Renal pelvis (tissue), 4 donors: ENCODE data around the gene UBR4. TPM values are rescaled to one million over a fixed set of nuclear protein-coding genes. Genes with fewer than 3 reads are reported as not detected.

Source experiments
- DNase-seq: peaks from one replicate; pipeline ENCODE4 v3.0.0-alpha.2; 2013
- polyA plus RNA-seq, 3 donors: library from polyadenylated mRNA; unstranded; fragments of 120-200 nt; gene quantifications; one replicate each; pipeline ENCODE4 v1.2.1, GENCODE V29; 2013; ENCODE audit not compliant: insufficient read length in 3 of 3

The UBR4 gene
- polyA plus RNA-seq, 3 donors = 124 to 171 (median 147) TPM

GRCh38 chr1:19153169-19153568, 56.9 kb downstream of the UBR4 start:
- DNase-seq = no peak

- DNase-seq = no peak
Measured at GRCh38 chr1:19151537-19151936, 58.5 kb downstream of the UBR4 start.

GRCh38 chr1:19149736-19150135, 60.3 kb downstream of the UBR4 start:
- DNase-seq = no peak

- DNase-seq = no peak
Measured at GRCh38 chr1:19140465-19140864, 69.6 kb downstream of the UBR4 start.

- DNase-seq = no peak
Measured at GRCh38 chr1:19139711-19140110, 70.4 kb downstream of the UBR4 start.

- DNase-seq = no peak
Measured at GRCh38 chr1:19138958-19139581, 71.0 kb downstream of the UBR4 start.

GRCh38 chr1:19138331-19138730, 71.7 kb downstream of the UBR4 start:
- no peak for DNase-seq

GRCh38 chr1:19137158-19137557, 72.9 kb downstream of the UBR4 start:
- DNase-seq = no peak

GRCh38 chr1:19133360-19133759, 76.7 kb downstream of the UBR4 start:
- no peak for DNase-seq

- DNase-seq = no peak
Measured at GRCh38 chr1:19130468-19130867, 79.6 kb downstream of the UBR4 start.

- no peak for DNase-seq
Measured at GRCh38 chr1:19128968-19129514, 81.0 kb downstream of the UBR4 start.

- DNase-seq = no peak
Measured at GRCh38 chr1:19124273-19124672, 85.8 kb downstream of the UBR4 start.

GRCh38 chr1:19123837-19124236, 86.2 kb downstream of the UBR4 start:
- no peak for DNase-seq

- no peak for DNase-seq
Measured at GRCh38 chr1:19122668-19123067, 87.4 kb downstream of the UBR4 start.

GRCh38 chr1:19121192-19121591, 88.9 kb downstream of the UBR4 start:
- no peak for DNase-seq

- DNase-seq = no peak
Measured at GRCh38 chr1:19120070-19120469, 90.0 kb downstream of the UBR4 start.

- DNase-seq = no peak
Measured at GRCh38 chr1:19115082-19115808, 94.8 kb downstream of the UBR4 start.

GRCh38 chr1:19113697-19114092, 96.4 kb downstream of the UBR4 start:
- DNase-seq = peak; percentile 39

- no peak for DNase-seq
Measured at GRCh38 chr1:19112891-19113696, 97.0 kb downstream of the UBR4 start.

GRCh38 chr1:19110257-19110927, 99.7 kb downstream of the UBR4 start:
- peak; percentile 27 for DNase-seq

GRCh38 chr1:19109545-19109944, 100.5 kb downstream of the UBR4 start:
- DNase-seq = no peak

GRCh38 chr1:19101244-19101643, 108.8 kb downstream of the UBR4 start:
- DNase-seq = no peak
